Body of pancreas (tissue), 4 donors: Measurements from ENCODE around the gene KAT7.

Source experiments
- POLR2A ChIP-seq, 3 donors: fragments of 450-650 bp; IDR thresholded peaks; one replicate each; pipeline ENCODE4 v1.6.1; 2016; ENCODE audit warnings: antibody characterized with exemption in 3 of 3, mild to moderate bottlenecking in 2 of 3
- TF ChIP-seq, protein P1 (sequence below), 7 experiments: fragments of 450-650 bp in 4 of 7; fragments of 200-600 bp in 3 of 7; sonication (generic) in 3 of 7; IDR thresholded peaks; one replicate each; pipeline ENCODE4 v1.5.1; 2016 to 2019; ENCODE audit warnings: antibody characterized with exemption in 7 of 7

DNA sequence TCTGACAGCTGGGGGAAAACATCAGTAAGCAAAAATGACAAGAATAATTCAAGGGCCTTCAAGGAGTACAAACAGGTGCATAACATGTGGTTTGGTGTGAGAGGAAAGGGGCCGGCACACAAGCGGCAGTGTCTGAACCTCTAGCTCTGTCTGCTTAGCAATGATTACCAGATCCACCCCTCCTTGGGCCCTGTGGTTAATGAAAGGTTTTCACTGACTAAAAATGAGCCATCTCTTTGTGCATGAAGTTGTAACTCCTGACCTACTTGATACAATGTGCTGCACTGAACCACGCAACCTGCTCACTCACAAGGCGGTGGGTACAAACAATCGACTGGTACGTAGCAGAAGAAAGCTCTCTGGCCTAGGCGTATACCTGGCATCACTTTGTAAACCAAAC is 39.7 kb upstream of the KAT7 start:
- TF ChIP-seq, protein P1, sequence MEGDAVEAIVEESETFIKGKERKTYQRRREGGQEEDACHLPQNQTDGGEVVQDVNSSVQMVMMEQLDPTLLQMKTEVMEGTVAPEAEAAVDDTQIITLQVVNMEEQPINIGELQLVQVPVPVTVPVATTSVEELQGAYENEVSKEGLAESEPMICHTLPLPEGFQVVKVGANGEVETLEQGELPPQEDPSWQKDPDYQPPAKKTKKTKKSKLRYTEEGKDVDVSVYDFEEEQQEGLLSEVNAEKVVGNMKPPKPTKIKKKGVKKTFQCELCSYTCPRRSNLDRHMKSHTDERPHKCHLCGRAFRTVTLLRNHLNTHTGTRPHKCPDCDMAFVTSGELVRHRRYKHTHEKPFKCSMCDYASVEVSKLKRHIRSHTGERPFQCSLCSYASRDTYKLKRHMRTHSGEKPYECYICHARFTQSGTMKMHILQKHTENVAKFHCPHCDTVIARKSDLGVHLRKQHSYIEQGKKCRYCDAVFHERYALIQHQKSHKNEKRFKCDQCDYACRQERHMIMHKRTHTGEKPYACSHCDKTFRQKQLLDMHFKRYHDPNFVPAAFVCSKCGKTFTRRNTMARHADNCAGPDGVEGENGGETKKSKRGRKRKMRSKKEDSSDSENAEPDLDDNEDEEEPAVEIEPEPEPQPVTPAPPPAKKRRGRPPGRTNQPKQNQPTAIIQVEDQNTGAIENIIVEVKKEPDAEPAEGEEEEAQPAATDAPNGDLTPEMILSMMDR (IDR thresholded peaks at IDR 0.05): no peak
- no peak for TF ChIP-seq POLR2A (IDR thresholded peaks at IDR 0.05)
